HG02852 (cell line): ENCODE results near the gene MTA1.

Source experiments
- ATAC-seq: cut with Tn5 transposase; IDR thresholded peaks from one replicate; pipeline ENCODE4 v1.9.1; 2021; ENCODE audit warnings: mild to moderate bottlenecking, moderate library complexity; ENCODE audit not compliant: unreplicated experiment

Gene MTA1

GRCh38 chr14:105386581-105387529, 32.8 kb upstream of the MTA1 start:
- ATAC-seq = no peak

GRCh38 chr14:105387530-105387922, 32.1 kb upstream of the MTA1 start:
- no peak for ATAC-seq

- no peak for ATAC-seq
Measured at GRCh38 chr14:105388110-105388951, 31.3 kb upstream of the MTA1 start.

- no peak for ATAC-seq
Measured at GRCh38 chr14:105388976-105389375, 30.7 kb upstream of the MTA1 start.

GRCh38 chr14:105389534-105389933, 30.1 kb upstream of the MTA1 start:
- ATAC-seq = no peak

- no peak for ATAC-seq
Measured at GRCh38 chr14:105389976-105390848, 29.4 kb upstream of the MTA1 start.

- no peak for ATAC-seq
Measured at GRCh38 chr14:105390849-105391500, 28.7 kb upstream of the MTA1 start.

GRCh38 chr14:105391541-105391940, 28.1 kb upstream of the MTA1 start:
- no peak for ATAC-seq

- ATAC-seq = no peak
Measured at GRCh38 chr14:105392131-105393090, 27.2 kb upstream of the MTA1 start.

GRCh38 chr14:105393151-105393550, 26.5 kb upstream of the MTA1 start:
- ATAC-seq = no peak

GRCh38 chr14:105394714-105395537, 24.7 kb upstream of the MTA1 start:
- no peak for ATAC-seq

GRCh38 chr14:105395538-105395854, 24.1 kb upstream of the MTA1 start:
- no peak for ATAC-seq

- ATAC-seq = no peak
Measured at GRCh38 chr14:105397350-105397931, 22.2 kb upstream of the MTA1 start.

- peak; percentile 77 for ATAC-seq
Measured at GRCh38 chr14:105398044-105398725, 21.4 kb upstream of the MTA1 start, which contains the start of gene TEX22. TEX22 (plus strand) TSS chr14:105398538; CDS start chr14:105399341, 803 bp downstream.

GRCh38 chr14:105398726-105399465, 20.7 kb upstream of the MTA1 start:
- peak; percentile 44 for ATAC-seq

GRCh38 chr14:105399466-105399775, 20.2 kb upstream of the MTA1 start:
- ATAC-seq = no peak

GRCh38 chr14:105400016-105400415, 19.6 kb upstream of the MTA1 start:
- no peak for ATAC-seq
